ENCODE results near the gene ABLIM2. TPM values are rescaled to one million over a fixed set of nuclear protein-coding genes. Genes with fewer than 3 reads are reported as not detected.

The ABLIM2 gene
- total and polyA plus RNA-seq, 2 of the 8 experiments (the other 6 are each of a cell fraction or from before 2014, with no cell fraction given) = 2.8 to 3.0 TPM

GRCh38 chr4:8071766-8072165 lies 86.8 kb downstream of the ABLIM2 start:
- no peak overlapping the region for H3K4me2 ChIP-seq (ENCODE audit: insufficient read depth in 1 of 2, low read depth in 2 of 2, low read length in 2 of 2)
- no peak overlapping the region for H2BK20ac ChIP-seq (ENCODE audit: low read length)
- no peak overlapping the region for H4K5ac ChIP-seq (ENCODE audit: insufficient read length, low read depth, low read length)
- no peak overlapping the region for H2BK120ac ChIP-seq (replicated peaks; ENCODE audit: low read depth, low read length)
- no peak overlapping the region for H3K23ac ChIP-seq (ENCODE audit: insufficient read length)
- H2BK12ac ChIP-seq (ENCODE audit: low read depth, low read length) = 0 out of 2 replicates have a peak overlapping the region, but pooled peaks have one; percentile 27
- H2BK5ac ChIP-seq (ENCODE audit: low read depth, low read length) = no peak overlapping the region
- H4K20me1 ChIP-seq (replicated peaks in 1 of 2; ENCODE audit: control insufficient read depth in 1 of 2, insufficient read depth in 2 of 2, low read length in 2 of 2) = peaks cover 0 to 5% of the 10 kb centered on the region in 2 experiments
- H3K79me1 ChIP-seq (ENCODE audit: low read depth, low read length) = no peaks in the 10 kb centered on the region
- no peak overlapping the region for H3K18ac ChIP-seq (ENCODE audit: extremely low read depth, low read length)
- H3K4me3 ChIP-seq (ENCODE audit: extremely low read depth in 1 of 4, insufficient read depth in 2 of 4, low read depth in 3 of 4, low read length in 4 of 4) = no peak overlapping the region
- H3K79me2 ChIP-seq (ENCODE audit: control insufficient read depth in 1 of 2, insufficient read depth in 2 of 2, low read length in 2 of 2) = no peaks in the 10 kb centered on the region
- CTCF ChIA-PET (ENCODE audit: partially characterized antibody) = interaction anchor here (1.0 kb wide), 1 partner anchor 85 kb away, joined by 3 read pairs; no protein-coding TSS in a partner anchor
- DNase-seq (ENCODE audit: low read depth in 1 of 2, low spot score in 2 of 2) (no peak), FAIRE-seq (no peak)
- H3K36me3 ChIP-seq (ENCODE audit: control insufficient read depth in 2 of 4, insufficient read depth in 4 of 4, low read length in 3 of 4) = no peaks in the 10 kb centered on the region; a peak in 1 of 8 replicates
- no peak overlapping the region for H4K91ac ChIP-seq (replicated peaks; ENCODE audit: insufficient read length, low read length)
- H3K14ac ChIP-seq (ENCODE audit: insufficient read length) = no peak overlapping the region
- no peaks in the 10 kb centered on the region for H3K9me3 ChIP-seq (ENCODE audit: insufficient read depth in 2 of 2, low read depth in 1 of 2, low read length in 1 of 2)
- no peak overlapping the region for H2AK5ac ChIP-seq (ENCODE audit: low read depth, low read length)
- no peak overlapping the region for H3K56ac ChIP-seq (replicated peaks; ENCODE audit: insufficient read length, low read depth, low read length)
- POLR2A ChIA-PET (ENCODE audit: partially characterized antibody) = no interaction called here
- H3K23me2 ChIP-seq (ENCODE audit: low read depth, low read length) = peaks cover 7% of the 10 kb centered on the region
- H2BK15ac ChIP-seq (ENCODE audit: low read length) = no peak overlapping the region
- H4K8ac ChIP-seq (ENCODE audit: extremely low read depth, insufficient read depth, low read length) = no peak overlapping the region
- H2AFZ ChIP-seq (ENCODE audit: low read length) = no peak overlapping the region
- H3K9ac ChIP-seq (replicated peaks in 1 of 4; ENCODE audit: extremely low read depth in 1 of 4, low read depth in 3 of 4, low read length in 3 of 4) = no peak overlapping the region
- peaks cover 0 to 17% (median 8%) of the 10 kb centered on the region in 4 experiments; a peak in 6 of 7 replicates for H3K4me1 ChIP-seq (replicated peaks in 1 of 4; ENCODE audit: control insufficient read depth in 3 of 4, insufficient read depth in 4 of 4, low read length in 3 of 4)
- 81% methylated on average over 21 of the region's 23 CpGs; no CpG with 5 or more reads in 1 of the 2 experiments for WGBS, 2 experiments (ENCODE audit: extremely low coverage in 1 of 2, insufficient coverage in 1 of 2, insufficient read length in 1 of 2, insufficient replicate concordance in 2 of 2, low coverage in 1 of 2, low lambda C conversion rate in 2 of 2, missing lambda C conversion rate in 1 of 2)
- H3K4ac ChIP-seq (replicated peaks; ENCODE audit: insufficient read length, low read depth, low read length) = no peak overlapping the region
- no peak overlapping the region for H3K27ac ChIP-seq (ENCODE audit: low read depth, low read length)
- no peaks in the 10 kb centered on the region for H3K27me3 ChIP-seq (replicated peaks in 1 of 4; ENCODE audit: control insufficient read depth in 3 of 4, extremely low read depth in 1 of 4, insufficient read depth in 3 of 4, low read length in 3 of 4)
- TF ChIP-seq RBBP5 (IDR thresholded peaks at IDR 0.05; ENCODE audit: borderline replicate concordance, low read depth, low read length) = no peak
- TF ChIP-seq EZH2 (IDR thresholded peaks at IDR 0.05; ENCODE audit: low read depth, low read length, severe bottlenecking) = no peak
- TF ChIP-seq TCF12 (IDR thresholded peaks at IDR 0.05; ENCODE audit: low read depth, low read length) = no peak
- TF ChIP-seq HDAC2 (IDR thresholded peaks at IDR 0.05; ENCODE audit: borderline replicate concordance in 1 of 2, low read depth in 2 of 2, low read length in 2 of 2) = no peak
- TF ChIP-seq KDM1A (IDR thresholded peaks at IDR 0.05; ENCODE audit: borderline replicate concordance, low read length) = no peak
- TF ChIP-seq JUND (IDR thresholded peaks at IDR 0.05; ENCODE audit: low read length) = no peak
- no peak for TF ChIP-seq RXRA (IDR thresholded peaks at IDR 0.05; ENCODE audit: insufficient read depth, low read depth, low read length)
- no peak for TF ChIP-seq KDM4A (IDR thresholded peaks at IDR 0.05; ENCODE audit: low read depth, low read length, severe bottlenecking)
- no peak for TF ChIP-seq CBX5 (IDR thresholded peaks at IDR 0.05; ENCODE audit: low read depth, low read length)
- TF ChIP-seq EGR1 (IDR thresholded peaks at IDR 0.05; ENCODE audit: borderline replicate concordance, low read depth, low read length) = no peak
- TF ChIP-seq, protein P1, sequence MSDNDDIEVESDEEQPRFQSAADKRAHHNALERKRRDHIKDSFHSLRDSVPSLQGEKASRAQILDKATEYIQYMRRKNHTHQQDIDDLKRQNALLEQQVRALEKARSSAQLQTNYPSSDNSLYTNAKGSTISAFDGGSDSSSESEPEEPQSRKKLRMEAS (IDR thresholded peaks at IDR 0.05) = no peak
- no peak for TF ChIP-seq ATF3 (IDR thresholded peaks at IDR 0.05; ENCODE audit: insufficient read depth, low read depth, low read length)

Data from H1 (cell line).